Lung (tissue), 12 donors: ENCODE results near the gene ABCA1. TPM values are rescaled to one million over a fixed set of nuclear protein-coding genes. Genes with fewer than 3 reads are reported as not detected.

Experiments
- ATAC-seq: fragments of 200-7000 bp; cut with Tn5 transposase; one replicate; pipeline ENCODE4 v1.9.1; 2020; ENCODE audit warnings: moderate number of reproducible peaks; ENCODE audit not compliant: insufficient read depth, low FRiP score
- DNase-seq, 3 donors: peaks; one replicate each; pipeline ENCODE4 v3.0.0-alpha.2; 2013 to 2017
- H3K27ac ChIP-seq, 2 donors: one replicate each; pipeline ENCODE4 v1.5.1; 2013; ENCODE audit warnings: mild to moderate bottlenecking in 2 of 2, moderate library complexity in 2 of 2, control low read depth in 1 of 2, inconsistent platforms in 1 of 2, low read depth in 1 of 2, low read length in 1 of 2
- H3K27me3 ChIP-seq, 3 donors: one replicate each; pipeline ENCODE4 v1.5.1; 2013; ENCODE audit warnings: low read length in 2 of 3; ENCODE audit not compliant: control insufficient read depth in 3 of 3, insufficient read depth in 3 of 3
- H3K36me3 ChIP-seq, 4 donors: one replicate each; pipeline ENCODE4 v1.5.1; 2013; ENCODE audit warnings: low read length in 4 of 4, mild to moderate bottlenecking in 1 of 4, moderate library complexity in 1 of 4; ENCODE audit not compliant: control insufficient read depth in 4 of 4, insufficient read depth in 4 of 4
- H3K4me1 ChIP-seq, 5 donors: one replicate each; pipeline ENCODE4 v1.5.1; 2013; ENCODE audit warnings: low read length in 5 of 5, mild to moderate bottlenecking in 2 of 5, moderate library complexity in 1 of 5; ENCODE audit not compliant: control insufficient read depth in 5 of 5, insufficient read depth in 5 of 5
- H3K4me3 ChIP-seq: one replicate; pipeline ENCODE4 v1.5.1; 2013; ENCODE audit warnings: mild to moderate bottlenecking, control low read depth, moderate library complexity
- H3K9ac ChIP-seq, 2 donors: one replicate each; pipeline ENCODE4 v1.5.1; 2013; ENCODE audit warnings: low read length in 2 of 2, control low read depth in 1 of 2; ENCODE audit not compliant: insufficient read depth in 1 of 2
- H3K9me3 ChIP-seq, 4 donors: one replicate each; pipeline ENCODE4 v1.5.1; 2013; ENCODE audit warnings: low read length in 3 of 4, mild to moderate bottlenecking in 1 of 4, moderate library complexity in 1 of 4; ENCODE audit not compliant: control insufficient read depth in 4 of 4, insufficient read depth in 3 of 4
- CTCF ChIP-seq: IDR thresholded peaks from 2 replicates; pipeline ENCODE4 v1.5.1; 2012; ENCODE audit warnings: mild to moderate bottlenecking; ENCODE audit errors: control extremely low read depth, extremely low read depth
- whole genome bisulfite sequencing, 2 donors: extraction: QIAGEN DNeasy Blood & Tissue Kit; methylation state at CpG; one replicate each; pipeline ENCODE4 v1.1.7; 2013; 5-methylcytosine and 5-hydroxymethylcytosine counted together
- polyA plus RNA-seq, 2 donors: library from polyadenylated mRNA; stranded (reverse); fragments of 200-250 nt; gene quantifications; one replicate each; pipeline ENCODE4 v1.2.1, GENCODE V29; 2013
- total RNA-seq, 2 donors: library from RNA; depleted of rRNA in 1 of 2; stranded (reverse); fragments of >200 nt in 1 of 2; gene quantifications; one replicate each; pipeline ENCODE4 v1.2.1, GENCODE V29; 2014 to 2021
- donor health status: control.
- donor health status: control.
- donor health status: Bipolar disorder and iron deficiency.
- donor health status: healthy.
- donor health status: DM: yes; HTN: yes; CAD: no.

ABCA1 gene
- total and polyA plus RNA-seq, 4 donors: 5.4 to 140 (median 16.8) TPM

- H3K4me1 ChIP-seq: peaks cover 0 to 9% (median 4%) of the 10 kb centered on the region in 5 donors
These were observed 73.3 kb downstream of the ABCA1 start for GRCh38 chr9:104854613-104855012.

GRCh38 chr9:104853683-104854082 is 74.3 kb downstream of the ABCA1 start:
- Histone ChIP-seq H3K9ac (no peak overlapping the region), H3K27ac (peak overlapping the region in 1 of 2 donors; percentile 11), H3K27me3 (no peaks in the 10 kb centered on the region), H3K9me3 (no peaks in the 10 kb centered on the region), H3K4me3 (no peak overlapping the region), H3K4me1 (peaks cover 0 to 8% (median 3%) of the 10 kb centered on the region in 5 donors), H3K36me3 (peaks cover 5 to 18% (median 9%) of the 10 kb centered on the region in 4 donors)
- DNase-seq (no peak), ATAC-seq (no peak)
- TF ChIP-seq CTCF: no peak

More at GRCh38 chr9:104854613-104855012, 73.3 kb downstream of the ABCA1 start:
- 78 to 79% methylated on average over 1 of the region's 1 CpG for WGBS, 2 donors
- Histone ChIP-seq H3K36me3 (peaks cover 5 to 18% (median 11%) of the 10 kb centered on the region in 4 donors), H3K27me3 (no peaks in the 10 kb centered on the region), H3K4me3 (no peak overlapping the region), H3K9ac (no peak overlapping the region), H3K27ac (no peak overlapping the region), H3K9me3 (no peaks in the 10 kb centered on the region)
- ATAC-seq (peak; percentile 19), DNase-seq (peak in 1 of 3 donors; percentile 45)
- TF ChIP-seq CTCF: no peak

GRCh38 chr9:104853159-104853558 is 74.8 kb downstream of the ABCA1 start:
- Histone ChIP-seq H3K4me3 (no peak overlapping the region), H3K27me3 (no peaks in the 10 kb centered on the region), H3K27ac (no peak overlapping the region), H3K9me3 (no peaks in the 10 kb centered on the region), H3K9ac (no peak overlapping the region), H3K4me1 (peaks cover 0 to 8% (median 2%) of the 10 kb centered on the region in 5 donors), H3K36me3 (peaks cover 4 to 15% (median 7%) of the 10 kb centered on the region in 4 donors)
- DNase-seq: no peak
- 55 to 77% methylated on average over 4 of the region's 4 CpGs for WGBS, 2 donors
- TF ChIP-seq CTCF: no peak
- no peak for ATAC-seq

- H3K9ac ChIP-seq: no peak overlapping the region
- 85 to 94% methylated on average over 3 of the region's 3 CpGs for WGBS, 2 donors
- no peaks in the 10 kb centered on the region for H3K27me3 ChIP-seq
- H3K9me3 ChIP-seq: no peaks in the 10 kb centered on the region
- H3K4me3 ChIP-seq: no peak overlapping the region
- DNase-seq (no peak), ATAC-seq (no peak)
- H3K27ac ChIP-seq: no peak overlapping the region
- peaks cover 0 to 8% (median 2%) of the 10 kb centered on the region in 5 donors for H3K4me1 ChIP-seq
- no peak for TF ChIP-seq CTCF
- H3K36me3 ChIP-seq: peaks cover 4 to 9% (median 7%) of the 10 kb centered on the region in 4 donors
These were observed 76.4 kb downstream of the ABCA1 start for GRCh38 chr9:104851546-104851920.
